ENCODE results near the gene ADPRHL1. TPM values are rescaled to one million over a fixed set of nuclear protein-coding genes. Genes with fewer than 3 reads are reported as not detected.
A peak's percentile ranks its signal among the peaks of the same experiment; 100 is the strongest.

The ADPRHL1 gene
- total and polyA plus RNA-seq, 7 donors = 186 to 776 (median 294) TPM

DNA sequence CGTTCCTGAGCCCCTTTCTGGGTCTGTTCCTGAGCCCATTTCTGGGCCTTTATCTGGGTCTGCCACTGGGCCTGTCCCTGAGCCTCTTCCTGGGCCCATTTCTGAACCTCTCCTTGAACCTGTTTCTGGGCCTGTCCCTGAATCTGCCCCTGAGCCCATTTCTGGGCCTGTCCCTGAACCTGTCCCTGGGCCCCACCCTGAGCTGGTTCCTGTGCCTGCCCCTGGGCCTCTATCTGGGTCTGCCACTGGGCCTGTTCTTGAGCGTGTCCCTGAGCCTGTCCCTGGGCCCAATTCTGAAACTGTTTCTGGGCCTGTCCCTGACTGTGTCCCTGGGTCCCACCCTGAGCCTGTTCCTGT lies 48.9 kb downstream of the ADPRHL1 start:
- DNase-seq = no peak
- Histone ChIP-seq H3K27ac (peak overlapping the region; percentile 99), H3K27me3 (ENCODE audit: insufficient read depth in 3 of 3, low read length in 2 of 3) (no peaks in the 10 kb centered on the region), H3K4me1 (peaks cover 79% of the 10 kb centered on the region), H3K36me3 (ENCODE audit: insufficient read depth in 1 of 2, low read depth in 1 of 2) (peaks cover 9 to 20% of the 10 kb centered on the region in 2 donors), H3K9me3 (no peaks in the 10 kb centered on the region), H3K4me3 (peak overlapping the region; percentile 66)
- ATAC-seq = peak in 1 of 4 donors; percentile 1
- TF ChIP-seq, protein P1, sequence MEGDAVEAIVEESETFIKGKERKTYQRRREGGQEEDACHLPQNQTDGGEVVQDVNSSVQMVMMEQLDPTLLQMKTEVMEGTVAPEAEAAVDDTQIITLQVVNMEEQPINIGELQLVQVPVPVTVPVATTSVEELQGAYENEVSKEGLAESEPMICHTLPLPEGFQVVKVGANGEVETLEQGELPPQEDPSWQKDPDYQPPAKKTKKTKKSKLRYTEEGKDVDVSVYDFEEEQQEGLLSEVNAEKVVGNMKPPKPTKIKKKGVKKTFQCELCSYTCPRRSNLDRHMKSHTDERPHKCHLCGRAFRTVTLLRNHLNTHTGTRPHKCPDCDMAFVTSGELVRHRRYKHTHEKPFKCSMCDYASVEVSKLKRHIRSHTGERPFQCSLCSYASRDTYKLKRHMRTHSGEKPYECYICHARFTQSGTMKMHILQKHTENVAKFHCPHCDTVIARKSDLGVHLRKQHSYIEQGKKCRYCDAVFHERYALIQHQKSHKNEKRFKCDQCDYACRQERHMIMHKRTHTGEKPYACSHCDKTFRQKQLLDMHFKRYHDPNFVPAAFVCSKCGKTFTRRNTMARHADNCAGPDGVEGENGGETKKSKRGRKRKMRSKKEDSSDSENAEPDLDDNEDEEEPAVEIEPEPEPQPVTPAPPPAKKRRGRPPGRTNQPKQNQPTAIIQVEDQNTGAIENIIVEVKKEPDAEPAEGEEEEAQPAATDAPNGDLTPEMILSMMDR (IDR thresholded peaks at IDR 0.05) = no peak
- 87 to 100% (median 93%) methylated on average over 2 of the region's 2 CpGs for WGBS, 3 donors
- intact Hi-C loops (cut with DNase I) = no loop called here

DNA sequence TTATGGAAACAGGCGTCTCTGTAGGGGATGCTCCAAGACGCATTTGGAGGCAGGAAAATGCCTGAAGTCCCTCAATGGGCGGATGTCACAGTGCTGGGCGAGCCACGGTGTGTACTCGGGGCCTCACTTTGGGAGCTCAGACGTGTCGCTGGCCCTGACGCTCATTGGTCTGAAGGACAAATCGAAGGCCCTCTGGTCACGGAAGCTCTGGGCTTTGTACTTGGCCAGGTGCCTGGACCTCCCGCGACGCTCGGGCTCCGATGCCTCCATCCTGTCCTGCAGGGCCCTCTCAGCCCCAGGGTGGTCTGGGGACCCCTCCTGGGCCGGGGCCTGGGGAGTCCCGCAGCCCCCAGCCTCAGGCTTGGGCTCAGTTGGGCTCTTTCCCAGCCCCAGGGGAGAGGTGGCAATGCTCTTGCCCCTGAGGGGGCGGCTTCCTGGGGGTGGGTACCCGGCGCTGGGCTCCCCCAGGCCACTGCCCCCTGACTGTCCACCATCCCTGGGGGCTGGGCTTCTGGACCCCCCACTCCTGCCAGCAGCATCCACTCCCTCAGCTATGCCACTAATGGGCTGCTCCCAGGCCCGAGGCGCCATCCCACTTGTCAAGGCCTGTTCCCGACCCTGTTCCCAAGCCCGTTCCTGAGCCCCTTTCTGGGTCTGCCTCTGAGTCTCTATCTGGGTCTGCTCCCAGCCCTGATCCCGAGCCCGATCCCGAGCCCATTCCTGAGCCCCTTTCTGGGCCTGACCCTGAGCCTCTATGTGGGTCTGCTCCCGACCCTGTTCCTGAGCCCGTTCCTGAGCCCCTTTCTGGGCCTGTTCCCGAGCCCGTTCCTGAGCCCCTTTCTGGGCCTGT lies 49.8 kb downstream of the ADPRHL1 start:
- Histone ChIP-seq H3K4me1 (peaks cover 78% of the 10 kb centered on the region), H3K27me3 (ENCODE audit: insufficient read depth in 3 of 3, low read length in 2 of 3) (no peaks in the 10 kb centered on the region), H3K27ac (peak overlapping the region; percentile 99), H3K9me3 (no peaks in the 10 kb centered on the region), H3K36me3 (ENCODE audit: insufficient read depth in 1 of 2, low read depth in 1 of 2) (peaks cover 9 to 20% of the 10 kb centered on the region in 2 donors), H3K4me3 (no peak overlapping the region)
- ATAC-seq (peak in 3 of 4 donors; percentile 7 to 23 (median 13)), DNase-seq (peak in 1 of 2 donors; percentile 82)
- 63 to 76% (median 71%) methylated on average over 29 to 32 of the region's 32 CpGs for WGBS, 3 donors
- TF ChIP-seq, protein P1 (IDR thresholded peaks at IDR 0.05) = no peak
- intact Hi-C loops (cut with DNase I) = no loop called here

DNA sequence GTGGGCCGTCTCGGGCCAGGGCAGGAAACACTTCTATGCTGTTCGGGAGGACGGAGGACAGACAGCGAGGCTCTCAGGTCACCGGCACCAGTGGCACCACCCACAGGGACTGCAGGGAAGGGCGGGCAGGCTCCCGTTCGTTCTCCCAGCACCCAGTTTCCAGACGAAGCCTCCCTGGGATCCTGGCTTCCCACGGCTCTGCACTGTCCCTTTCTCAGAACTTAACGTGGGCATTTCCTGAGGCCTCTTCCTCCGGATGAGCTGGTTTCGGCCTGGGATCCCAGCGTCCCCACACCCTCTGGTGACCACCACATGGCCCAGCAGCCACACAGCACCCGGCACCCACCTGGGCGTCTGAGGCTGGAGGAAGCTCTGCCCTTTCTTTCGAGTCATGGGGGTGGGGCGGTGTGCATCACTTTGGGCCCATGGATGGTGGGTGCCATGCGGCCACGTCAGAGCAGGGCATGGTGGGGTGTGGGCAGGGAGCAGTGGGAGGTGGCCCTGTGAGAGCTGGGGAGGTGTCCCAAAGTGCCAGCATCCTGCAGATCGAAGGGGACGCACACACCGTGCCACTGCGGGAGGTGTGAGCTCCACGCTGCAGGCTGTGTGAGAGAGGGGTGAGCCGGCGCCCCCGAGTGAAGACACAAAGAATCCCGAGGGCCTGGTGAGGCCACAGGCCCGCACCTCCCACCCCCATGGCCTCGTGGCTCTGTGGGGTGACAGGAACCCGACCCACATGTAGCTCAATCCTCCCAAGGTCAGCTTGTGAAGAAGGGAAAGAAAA lies 50.6 kb downstream of the ADPRHL1 start:
- Histone ChIP-seq H3K36me3 (ENCODE audit: insufficient read depth in 1 of 2, low read depth in 1 of 2) (peaks cover 9 to 17% of the 10 kb centered on the region in 2 donors), H3K4me3 (peak overlapping the region; percentile 39), H3K27me3 (ENCODE audit: insufficient read depth in 3 of 3, low read length in 2 of 3) (no peaks in the 10 kb centered on the region), H3K9me3 (no peaks in the 10 kb centered on the region), H3K4me1 (peaks cover 70% of the 10 kb centered on the region), H3K27ac (peak overlapping the region; percentile 99)
- intact Hi-C loops (cut with DNase I) = no loop called here
- DNase-seq (peak; percentile 42 to 80), ATAC-seq (peak; percentile 9 to 20 (median 17))
- TF ChIP-seq, protein P1 (IDR thresholded peaks at IDR 0.05) = no peak
- WGBS, 3 donors = 65 to 79% (median 66%) methylated on average over 33 of the region's 33 CpGs

DNA sequence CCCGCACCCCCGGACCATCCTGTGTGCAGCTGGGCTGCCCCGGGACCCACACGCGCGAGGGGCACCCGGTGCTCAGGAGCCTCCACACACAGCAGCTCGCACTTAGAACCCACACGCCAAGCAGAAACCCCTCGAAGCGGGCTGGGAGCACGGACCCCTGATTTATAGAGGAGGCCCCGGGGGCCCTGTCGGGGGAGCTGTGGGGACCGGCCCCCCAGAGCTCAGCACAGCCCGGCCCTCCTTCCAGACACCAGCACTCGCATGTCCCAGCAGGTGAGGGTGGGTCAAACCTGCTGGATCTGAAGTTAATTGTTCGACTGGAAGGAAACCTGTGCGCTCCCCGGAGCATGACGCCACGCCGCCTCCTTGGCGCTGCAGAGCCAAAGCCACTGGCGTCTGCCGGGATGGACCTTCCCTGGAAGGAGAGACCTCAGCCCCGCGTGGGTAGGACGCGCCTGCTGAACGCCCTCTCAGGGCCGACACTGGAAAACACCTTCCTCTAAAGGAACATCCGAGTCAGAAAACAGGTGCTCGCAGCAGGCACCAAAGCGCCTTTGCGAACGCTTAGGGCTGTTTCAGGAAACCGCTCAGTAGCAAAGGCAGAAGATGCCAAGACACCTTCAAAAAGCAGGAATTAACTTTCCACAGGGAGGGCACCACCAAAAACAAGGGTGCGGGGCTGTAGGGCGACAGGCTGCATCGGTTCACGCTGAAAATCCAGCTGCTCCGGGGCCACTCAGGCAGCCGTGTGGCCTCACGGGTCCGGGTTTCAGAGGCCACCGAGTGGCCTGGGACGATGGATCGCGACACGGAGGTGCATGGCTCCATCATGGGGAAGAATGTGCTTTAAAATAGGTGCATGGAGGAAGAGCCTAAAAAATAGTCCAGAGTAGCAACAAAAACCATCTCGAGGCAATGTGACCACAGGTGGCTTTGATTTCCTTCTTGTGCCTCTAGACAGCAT lies 51.6 kb downstream of the ADPRHL1 start:
- H3K4me1 ChIP-seq = peaks cover 60% of the 10 kb centered on the region
- TF ChIP-seq, protein P1 (IDR thresholded peaks at IDR 0.05) = no peak
- peak overlapping the region; percentile 39 for H3K4me3 ChIP-seq
- intact Hi-C loops (cut with DNase I) = no loop called here
- H3K9me3 ChIP-seq = no peaks in the 10 kb centered on the region
- 67 to 86% (median 77%) methylated on average over 52 of the region's 52 CpGs for WGBS, 3 donors
- H3K36me3 ChIP-seq (ENCODE audit: insufficient read depth in 1 of 2, low read depth in 1 of 2) = peaks cover 7 to 8% of the 10 kb centered on the region in 2 donors
- DNase-seq (peak in 1 of 2 donors; percentile 76), ATAC-seq (peak; percentile 1 to 11 (median 8))
- peak overlapping the region; percentile 99 for H3K27ac ChIP-seq
- H3K27me3 ChIP-seq (ENCODE audit: insufficient read depth in 3 of 3, low read length in 2 of 3) = no peaks in the 10 kb centered on the region

Data from psoas muscle (tissue), 8 donors.